Chondrocyte (in vitro differentiated cells): ENCODE results near the gene FYN. TPM values are rescaled to one million over a fixed set of nuclear protein-coding genes. Genes with fewer than 3 reads are reported as not detected.

Source experiments
- DNase-seq: peaks from one replicate; pipeline ENCODE4 v3.0.0; 2021; ENCODE audit warnings: mixed read lengths, low spot score
- H3K27ac Mint-ChIP-seq: one replicate; pipeline ENCODE4 v1.8.0; 2021; ENCODE audit warnings: mild to moderate bottlenecking, moderate library complexity, mixed read lengths; ENCODE audit not compliant: unreplicated experiment
- H3K27me3 Mint-ChIP-seq: 2 replicates; pipeline ENCODE4 v1.8.0; 2021; ENCODE audit warnings: low read depth, mixed read lengths
- H3K36me3 Mint-ChIP-seq: 2 replicates; pipeline ENCODE4 v1.8.0; 2021; ENCODE audit warnings: low read depth, mixed read lengths
- H3K4me1 Mint-ChIP-seq: 2 replicates; pipeline ENCODE4 v1.8.0; 2021; ENCODE audit warnings: low read depth, mild to moderate bottlenecking, mixed read lengths
- H3K4me3 Mint-ChIP-seq: one replicate; pipeline ENCODE4 v1.8.0; 2021; ENCODE audit warnings: mild to moderate bottlenecking, moderate library complexity, mixed read lengths; ENCODE audit not compliant: unreplicated experiment
- H3K9me3 Mint-ChIP-seq: 2 replicates; pipeline ENCODE4 v1.8.0; 2021; ENCODE audit warnings: low read depth, mixed read lengths
- CTCF ChIP-seq: fragments of 200-600 bp; sonication (generic); IDR thresholded peaks from 2 replicates; pipeline ENCODE4 v1.5.0; 2021; ENCODE audit warnings: antibody characterized with exemption, mild to moderate bottlenecking, moderate library complexity
- total RNA-seq: library from RNA; stranded (reverse); gene quantifications from 3 replicates; pipeline ENCODE4 v1.2.1, GENCODE V29; 2021

Gene FYN
- total RNA-seq, 1 donor from 2014 or later, result 109 TPM

- Mint-ChIP-seq H3K36me3 (peaks cover 14% of the 10 kb centered on the region), H3K9me3 (no peaks in the 10 kb centered on the region), H3K27ac (no peak overlapping the region), H3K27me3 (no peaks in the 10 kb centered on the region), H3K4me3 (no peak overlapping the region), H3K4me1 (peaks cover 31% of the 10 kb centered on the region)
- TF ChIP-seq CTCF, result no peak
- DNase-seq, result no peak
Observed at GRCh38 chr6:111707773-111708172, 165.5 kb downstream of the FYN start.

DNA sequence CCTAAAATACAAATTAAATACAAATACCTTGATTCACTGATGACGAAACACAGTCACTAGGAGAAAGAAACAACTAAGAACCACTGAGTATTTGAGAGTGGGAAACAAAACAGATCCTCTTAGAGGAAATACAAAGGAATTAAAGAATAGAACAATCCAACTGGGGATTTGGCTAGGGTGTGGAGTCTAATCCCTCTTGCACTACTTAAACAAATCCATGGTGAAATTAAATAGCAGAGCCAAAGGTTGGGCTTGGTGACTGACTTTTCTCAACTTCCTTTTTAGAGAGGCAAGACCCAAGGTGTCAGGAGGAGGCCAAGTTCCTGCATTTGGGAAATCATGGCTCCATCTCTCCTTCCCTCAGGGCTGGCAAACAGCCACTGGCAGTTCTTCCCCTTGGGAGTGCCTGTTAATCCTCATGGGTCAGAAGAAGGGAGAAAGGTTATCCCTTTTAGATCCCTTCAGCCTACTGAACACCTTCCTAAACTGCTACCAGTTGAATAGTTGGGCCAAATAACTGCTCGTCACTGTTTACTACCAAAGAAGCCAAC, 166.3 kb downstream of the FYN start:
- Mint-ChIP-seq H3K27ac (no peak overlapping the region), H3K4me3 (no peak overlapping the region), H3K36me3 (peaks cover 16% of the 10 kb centered on the region), H3K9me3 (no peaks in the 10 kb centered on the region), H3K4me1 (peaks cover 23% of the 10 kb centered on the region), H3K27me3 (no peaks in the 10 kb centered on the region)
- no peak for TF ChIP-seq CTCF
- DNase-seq, result no peak

DNA sequence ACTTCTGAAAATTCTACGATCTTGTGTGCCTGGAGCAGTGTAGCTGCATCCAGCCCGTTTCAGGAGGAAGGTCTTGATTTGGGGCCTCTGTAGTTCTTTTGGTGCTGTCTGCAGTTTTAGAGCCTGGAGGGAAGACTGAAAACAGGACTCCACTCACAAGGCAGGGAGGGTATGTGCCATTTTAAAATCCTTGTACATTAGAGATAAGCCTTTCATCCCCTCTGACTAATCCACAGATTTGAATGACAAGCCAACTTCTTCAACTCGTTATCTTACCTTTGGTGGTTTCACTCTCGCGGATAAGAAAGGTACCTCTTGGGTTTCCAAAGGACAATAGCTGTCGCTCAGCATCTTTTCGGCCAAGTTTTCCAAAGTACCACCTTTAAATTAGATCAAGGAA, 169.5 kb downstream of the FYN start:
- Mint-ChIP-seq H3K36me3 (peaks cover 27% of the 10 kb centered on the region), H3K27ac (no peak overlapping the region), H3K27me3 (no peaks in the 10 kb centered on the region), H3K4me1 (no peaks in the 10 kb centered on the region), H3K4me3 (no peak overlapping the region), H3K9me3 (no peaks in the 10 kb centered on the region)
- no peak for TF ChIP-seq CTCF
- DNase-seq, result no peak

DNA sequence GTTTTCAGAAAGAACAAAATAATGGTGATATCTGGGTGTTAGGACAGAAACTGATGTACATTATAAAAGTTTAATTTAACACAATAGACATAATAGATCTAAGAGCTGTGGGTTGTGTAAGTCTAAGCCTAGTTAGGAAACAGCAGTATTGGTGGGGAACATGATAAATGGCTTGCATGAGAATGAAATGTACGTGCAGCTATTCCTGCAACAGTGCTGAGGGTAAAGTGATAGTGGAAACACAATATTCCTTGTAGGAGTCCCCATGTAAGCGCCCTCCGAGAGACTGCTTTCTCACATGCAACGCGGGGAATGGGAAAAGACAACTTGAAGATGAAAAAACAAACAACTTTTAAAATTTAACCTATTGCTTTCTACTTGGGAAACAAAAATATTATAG, 171.0 kb downstream of the FYN start:
- Mint-ChIP-seq H3K27me3 (no peaks in the 10 kb centered on the region), H3K4me3 (no peak overlapping the region), H3K9me3 (no peaks in the 10 kb centered on the region), H3K36me3 (peaks cover 25% of the 10 kb centered on the region), H3K27ac (no peak overlapping the region), H3K4me1 (no peaks in the 10 kb centered on the region)
- DNase-seq, result no peak
- no peak for TF ChIP-seq CTCF

DNA sequence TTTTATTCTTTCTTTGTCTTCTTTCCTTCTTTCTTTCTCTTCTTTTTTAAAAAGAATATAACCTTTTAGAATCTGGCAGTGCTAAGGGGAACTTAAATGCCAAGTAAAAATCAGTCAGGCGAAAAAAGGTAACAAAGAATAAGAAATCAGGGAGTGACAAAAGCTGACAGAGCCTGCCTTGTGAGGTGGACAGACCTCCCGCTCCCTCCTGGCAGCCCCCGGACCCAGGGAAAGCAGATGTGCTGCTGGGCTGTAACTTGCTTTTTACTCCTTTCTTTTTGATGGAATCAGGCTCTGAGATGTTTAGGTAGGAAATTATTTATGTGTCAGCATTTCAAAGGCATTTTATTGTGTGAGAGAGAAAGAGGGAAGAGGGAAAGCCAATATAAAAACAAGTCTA, 172.1 kb downstream of the FYN start:
- TF ChIP-seq CTCF, result no peak
- H3K4me1 Mint-ChIP-seq, result no peaks in the 10 kb centered on the region
- H3K27me3 Mint-ChIP-seq, result no peaks in the 10 kb centered on the region
- H3K36me3 Mint-ChIP-seq, result peaks cover 27% of the 10 kb centered on the region
- no peak overlapping the region for H3K4me3 Mint-ChIP-seq
- H3K27ac Mint-ChIP-seq, result no peak overlapping the region
- H3K9me3 Mint-ChIP-seq, result no peaks in the 10 kb centered on the region
- DNase-seq, result no peak
